ENCODE data around the gene ABHD10.

DNA sequence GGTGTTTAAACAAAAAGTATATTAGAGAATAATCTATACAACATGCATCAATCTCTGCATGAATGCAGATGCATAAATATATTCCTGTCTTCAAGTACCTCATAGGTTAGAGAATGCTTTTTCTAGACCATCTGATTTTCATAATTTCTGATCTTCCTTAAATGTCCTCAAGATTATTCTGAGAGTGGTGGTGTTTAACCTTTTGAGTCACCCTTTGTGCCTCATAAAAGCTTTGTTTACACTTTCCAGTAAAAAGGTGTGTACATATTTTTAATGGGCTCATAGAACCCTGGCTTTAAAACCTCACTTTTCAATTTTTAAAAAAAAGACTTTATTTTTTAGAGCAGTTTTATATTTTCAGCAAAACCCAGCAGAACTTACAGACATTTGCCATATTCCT lies 41.0 kb upstream of the ABHD10 start:
- TF ChIP-seq, protein P1, sequence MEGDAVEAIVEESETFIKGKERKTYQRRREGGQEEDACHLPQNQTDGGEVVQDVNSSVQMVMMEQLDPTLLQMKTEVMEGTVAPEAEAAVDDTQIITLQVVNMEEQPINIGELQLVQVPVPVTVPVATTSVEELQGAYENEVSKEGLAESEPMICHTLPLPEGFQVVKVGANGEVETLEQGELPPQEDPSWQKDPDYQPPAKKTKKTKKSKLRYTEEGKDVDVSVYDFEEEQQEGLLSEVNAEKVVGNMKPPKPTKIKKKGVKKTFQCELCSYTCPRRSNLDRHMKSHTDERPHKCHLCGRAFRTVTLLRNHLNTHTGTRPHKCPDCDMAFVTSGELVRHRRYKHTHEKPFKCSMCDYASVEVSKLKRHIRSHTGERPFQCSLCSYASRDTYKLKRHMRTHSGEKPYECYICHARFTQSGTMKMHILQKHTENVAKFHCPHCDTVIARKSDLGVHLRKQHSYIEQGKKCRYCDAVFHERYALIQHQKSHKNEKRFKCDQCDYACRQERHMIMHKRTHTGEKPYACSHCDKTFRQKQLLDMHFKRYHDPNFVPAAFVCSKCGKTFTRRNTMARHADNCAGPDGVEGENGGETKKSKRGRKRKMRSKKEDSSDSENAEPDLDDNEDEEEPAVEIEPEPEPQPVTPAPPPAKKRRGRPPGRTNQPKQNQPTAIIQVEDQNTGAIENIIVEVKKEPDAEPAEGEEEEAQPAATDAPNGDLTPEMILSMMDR (IDR thresholded peaks at IDR 0.05) = no peak
- TF ChIP-seq POLR2A (IDR thresholded peaks at IDR 0.05) = no peak
